ENCODE data around the gene RBCK1. TPM values are rescaled to one million over a fixed set of nuclear protein-coding genes. Genes with fewer than 3 reads are reported as not detected.

RBCK1 gene
- polyA plus RNA-seq, 1 donor from 2014 or later: 38.4 TPM

- Histone ChIP-seq H4K20me1 (ENCODE audit: insufficient read depth) (no peaks in the 10 kb centered on the region), H3K9me3 (ENCODE audit: low read length) (no peaks in the 10 kb centered on the region), H3K4me3 (ENCODE audit: low read length) (no peak overlapping the region), H3K4me2 (ENCODE audit: low read length) (no peak overlapping the region), H3K27me3 (ENCODE audit: insufficient read depth, low read depth, low read length) (no peaks in the 10 kb centered on the region), H3K36me3 (ENCODE audit: insufficient read depth, low read length) (no peaks in the 10 kb centered on the region), H3K9ac (ENCODE audit: low read length) (no peak overlapping the region), H3K27ac (ENCODE audit: low read length) (no peak overlapping the region), H3K79me2 (replicated peaks; ENCODE audit: insufficient read depth, low read length) (no peaks in the 10 kb centered on the region), H2AFZ (ENCODE audit: low read depth, low read length) (no peak overlapping the region), H3K9me2 (ENCODE audit: insufficient read depth, low read length) (no peaks in the 10 kb centered on the region), H3F3A (ENCODE audit: insufficient read depth, low read length, poor library complexity, severe bottlenecking) (no peaks in the 10 kb centered on the region)
- TF ChIP-seq EZH2 (IDR thresholded peaks at IDR 0.05; ENCODE audit: borderline replicate concordance, insufficient read depth, low read length, poor library complexity, severe bottlenecking) (no peak), MXI1 (conservative IDR thresholded peaks at IDR 0.05; ENCODE audit: poor library complexity, severe bottlenecking) (no peak), CTCF (IDR thresholded peaks at IDR 0.05; ENCODE audit: poor library complexity, severe bottlenecking) (no peak), RAD21 (conservative IDR thresholded peaks at IDR 0.05) (no peak), EP300 (conservative IDR thresholded peaks at IDR 0.05; ENCODE audit: poor library complexity, severe bottlenecking) (no peak), TAF1 (IDR thresholded peaks at IDR 0.05; ENCODE audit: low read depth) (no peak), REST (IDR thresholded peaks at IDR 0.05; ENCODE audit: borderline replicate concordance) (no peak), SMC3 (conservative IDR thresholded peaks at IDR 0.05; ENCODE audit: poor library complexity) (no peak), POLR2AphosphoS5 (IDR thresholded peaks at IDR 0.05) (no peak)
Observed at GRCh38 chr20:396619-397431, 11.3 kb upstream of the RBCK1 start.

GRCh38 chr20:397432-398237, 10.5 kb upstream of the RBCK1 start:
- H3K27me3 ChIP-seq (ENCODE audit: insufficient read depth, low read depth, low read length): no peaks in the 10 kb centered on the region
- TF ChIP-seq EP300 (conservative IDR thresholded peaks at IDR 0.05; ENCODE audit: poor library complexity, severe bottlenecking): no peak
- no peak for TF ChIP-seq EZH2 (IDR thresholded peaks at IDR 0.05; ENCODE audit: borderline replicate concordance, insufficient read depth, low read length, poor library complexity, severe bottlenecking)
- TF ChIP-seq TAF1 (IDR thresholded peaks at IDR 0.05; ENCODE audit: low read depth): no peak
- no peak for TF ChIP-seq CTCF (IDR thresholded peaks at IDR 0.05; ENCODE audit: poor library complexity, severe bottlenecking)
- no peak for TF ChIP-seq REST (IDR thresholded peaks at IDR 0.05; ENCODE audit: borderline replicate concordance)
- no peak for TF ChIP-seq SMC3 (conservative IDR thresholded peaks at IDR 0.05; ENCODE audit: poor library complexity)
- no peak for TF ChIP-seq RAD21 (conservative IDR thresholded peaks at IDR 0.05)
- no peak for TF ChIP-seq MXI1 (conservative IDR thresholded peaks at IDR 0.05; ENCODE audit: poor library complexity, severe bottlenecking)
- no peak for TF ChIP-seq POLR2AphosphoS5 (IDR thresholded peaks at IDR 0.05)
- no peaks in the 10 kb centered on the region for H3K36me3 ChIP-seq (ENCODE audit: insufficient read depth, low read length)
- no peak overlapping the region for H3K4me2 ChIP-seq (ENCODE audit: low read length)
- H4K20me1 ChIP-seq (ENCODE audit: insufficient read depth): no peaks in the 10 kb centered on the region
- H3K27ac ChIP-seq (ENCODE audit: low read length): no peak overlapping the region
- H3K9me3 ChIP-seq (ENCODE audit: low read length): no peaks in the 10 kb centered on the region
- no peak overlapping the region for H2AFZ ChIP-seq (ENCODE audit: low read depth, low read length)
- no peak overlapping the region for H3K4me3 ChIP-seq (ENCODE audit: low read length)
- no peaks in the 10 kb centered on the region for H3K9me2 ChIP-seq (ENCODE audit: insufficient read depth, low read length)
- H3K9ac ChIP-seq (ENCODE audit: low read length): no peak overlapping the region
- H3K79me2 ChIP-seq (replicated peaks; ENCODE audit: insufficient read depth, low read length): no peaks in the 10 kb centered on the region
- H3F3A ChIP-seq (ENCODE audit: insufficient read depth, low read length, poor library complexity, severe bottlenecking): no peaks in the 10 kb centered on the region

Measured in neural cell (in vitro differentiated cells).